Measurements from ENCODE around the gene THADA. TPM values are rescaled to one million over a fixed set of nuclear protein-coding genes. Genes with fewer than 3 reads are reported as not detected.
"Not testable (repeated sequence)": the region's sequence is repeated elsewhere in the genome, so short reads cannot be mapped to it uniquely, and the experiment has no call there.

THADA gene
- total RNA-seq, 1 experiment from 2014 or later = 20.1 TPM

- Histone ChIP-seq H2BK120ac (ENCODE audit: low read depth, low read length, poor library complexity, severe bottlenecking) (no peak overlapping the region), H2AK5ac (ENCODE audit: insufficient read length, low read length) (no peak overlapping the region), H3K9me3 (ENCODE audit: control insufficient read depth, low read depth, low read length) (no peaks in the 10 kb centered on the region), H4K5ac (ENCODE audit: insufficient read length, low read depth, low read length) (no peak overlapping the region), H3K4me1 (ENCODE audit: insufficient read depth, low read length) (no peaks in the 10 kb centered on the region), H3K79me2 (ENCODE audit: insufficient read depth, low read length) (no peaks in the 10 kb centered on the region), H3K4ac (ENCODE audit: low read depth, low read length) (no peak overlapping the region), H3K27ac (ENCODE audit: insufficient read length, low read depth, low read length) (no peak overlapping the region), H3K56ac (ENCODE audit: insufficient read length, low read depth, low read length) (no peak overlapping the region), H3K9ac (ENCODE audit: extremely low read depth, insufficient read length, low read length) (no peak overlapping the region), H4K91ac (ENCODE audit: insufficient read length, low read depth, low read length) (no peak overlapping the region), H3K23me2 (ENCODE audit: insufficient read length, low read depth, low read length, poor library complexity, severe bottlenecking) (no peaks in the 10 kb centered on the region), H2BK12ac (ENCODE audit: insufficient read length, low read depth, low read length) (no peak overlapping the region), H4K8ac (replicated peaks; ENCODE audit: insufficient read length, low read depth, low read length) (no peak overlapping the region), H3K79me1 (ENCODE audit: insufficient read depth, low read depth, low read length, poor library complexity, severe bottlenecking) (no peaks in the 10 kb centered on the region), H2BK5ac (ENCODE audit: insufficient read length, low read length) (no peak overlapping the region), H2AFZ (ENCODE audit: low read length) (no peak overlapping the region), H4K20me1 (ENCODE audit: control insufficient read depth, insufficient read depth, insufficient read length) (no peaks in the 10 kb centered on the region), H2BK20ac (ENCODE audit: low read depth, low read length, poor library complexity, severe bottlenecking) (no peak overlapping the region), H3K4me2 (ENCODE audit: insufficient read depth, insufficient read length, low read length) (no peak overlapping the region), H3T11ph (ENCODE audit: low read length) (no peak overlapping the region), H3K27me3 (ENCODE audit: insufficient read depth, low read length) (no peaks in the 10 kb centered on the region), H3K14ac (ENCODE audit: insufficient read depth, low read length) (no peak overlapping the region), H2BK15ac (ENCODE audit: low read depth, low read length) (no peak overlapping the region), H3K23ac (ENCODE audit: insufficient read length, low read depth, low read length) (no peak overlapping the region), H3K18ac (ENCODE audit: insufficient read length, low read depth, low read length) (no peak overlapping the region)
- no peak for TF ChIP-seq CTCF (conservative IDR thresholded peaks at IDR 0.05)
- H3K9me3 Mint-ChIP-seq = no peaks in the 10 kb centered on the region
- no CpG with 5 or more reads among the region's 4 CpGs for WGBS (ENCODE audit: extremely low coverage, insufficient read length, low lambda C conversion rate)
- peaks cover 3% of the 10 kb centered on the region; the same call in 1 of the 2 replicates for H3K27me3 Mint-ChIP-seq (ENCODE audit: low read depth)
- DNase-seq = no peak
- H3K4me3 Mint-ChIP-seq = no peak overlapping the region
- no peak overlapping the region for H3K27ac Mint-ChIP-seq
- H3K36me3 Mint-ChIP-seq (ENCODE audit: insufficient read depth in 1 of 3, low read depth in 3 of 3) = no peaks in the 10 kb centered on the region
- H3K4me1 Mint-ChIP-seq = peaks cover 10 to 21% of the 10 kb centered on the region in 2 experiments
Observed at GRCh38 chr2:43604674-43605073, 8.8 kb upstream of the THADA start.

- H4K5ac ChIP-seq (ENCODE audit: insufficient read length, low read depth, low read length); H3K4me2 ChIP-seq (ENCODE audit: insufficient read depth, insufficient read length, low read length); H3T11ph ChIP-seq (ENCODE audit: low read length); H3K79me2 ChIP-seq (ENCODE audit: insufficient read depth, low read length); H2BK15ac ChIP-seq (ENCODE audit: low read depth, low read length); H3K27me3 ChIP-seq (ENCODE audit: insufficient read depth, low read length); H3K4me1 Mint-ChIP-seq; H3K18ac ChIP-seq (ENCODE audit: insufficient read length, low read depth, low read length); H4K8ac ChIP-seq (replicated peaks; ENCODE audit: insufficient read length, low read depth, low read length); H3K79me1 ChIP-seq (ENCODE audit: insufficient read depth, low read depth, low read length, poor library complexity, severe bottlenecking); H4K91ac ChIP-seq (ENCODE audit: insufficient read length, low read depth, low read length); H3K27ac ChIP-seq (ENCODE audit: insufficient read length, low read depth, low read length); H3K9ac ChIP-seq (ENCODE audit: extremely low read depth, insufficient read length, low read length); H3K4me3 Mint-ChIP-seq; H4K20me1 ChIP-seq (ENCODE audit: control insufficient read depth, insufficient read depth, insufficient read length); H2BK12ac ChIP-seq (ENCODE audit: insufficient read length, low read depth, low read length); H3K56ac ChIP-seq (ENCODE audit: insufficient read length, low read depth, low read length); H3K9me3 ChIP-seq (ENCODE audit: control insufficient read depth, low read depth, low read length); H2AK5ac ChIP-seq (ENCODE audit: insufficient read length, low read length); H3K23me2 ChIP-seq (ENCODE audit: insufficient read length, low read depth, low read length, poor library complexity, severe bottlenecking); DNase-seq; H2BK120ac ChIP-seq (ENCODE audit: low read depth, low read length, poor library complexity, severe bottlenecking); H2BK20ac ChIP-seq (ENCODE audit: low read depth, low read length, poor library complexity, severe bottlenecking); H2AFZ ChIP-seq (ENCODE audit: low read length); H3K23ac ChIP-seq (ENCODE audit: insufficient read length, low read depth, low read length); H3K9me3 Mint-ChIP-seq; H3K36me3 Mint-ChIP-seq (ENCODE audit: insufficient read depth in 1 of 3, low read depth in 3 of 3); H3K4ac ChIP-seq (ENCODE audit: low read depth, low read length); H3K27ac Mint-ChIP-seq; H2BK5ac ChIP-seq (ENCODE audit: insufficient read length, low read length); H3K14ac ChIP-seq (ENCODE audit: insufficient read depth, low read length); H3K4me1 ChIP-seq (ENCODE audit: insufficient read depth, low read length): not testable (repeated sequence)
- peaks cover 12% of the 10 kb centered on the region for H3K27me3 Mint-ChIP-seq (ENCODE audit: low read depth)
- WGBS (ENCODE audit: extremely low coverage, insufficient read length, low lambda C conversion rate) = no CpG with 5 or more reads among the region's 1 CpG
Observed at GRCh38 chr2:43600596-43600995, 4.8 kb upstream of the THADA start.

Data from H9 (cell line).